ENCODE results near the gene KCNAB3.

Gene KCNAB3

DNA sequence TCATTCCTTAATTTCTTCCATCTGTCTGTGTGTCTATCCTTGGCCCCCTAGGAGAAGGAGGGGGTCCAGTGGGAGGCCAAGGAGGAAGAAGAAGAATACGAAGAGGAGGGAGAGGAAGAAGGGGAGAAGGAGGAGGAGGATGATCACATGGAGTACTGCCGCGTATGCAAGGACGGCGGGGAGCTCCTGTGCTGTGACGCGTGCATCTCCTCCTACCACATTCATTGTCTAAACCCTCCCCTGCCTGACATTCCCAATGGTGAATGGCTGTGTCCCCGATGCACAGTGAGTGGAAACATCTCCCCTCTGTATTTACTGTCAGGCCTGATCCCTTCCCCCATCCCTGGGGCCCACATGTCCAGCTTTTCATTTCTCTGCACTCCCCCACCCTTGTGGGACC is 34.8 kb downstream of the KCNAB3 start:
- DNase-seq = no peak

- no peak for DNase-seq
These were observed 35.4 kb downstream of the KCNAB3 start for GRCh38 chr17:7894226-7894625.

GRCh38 chr17:7893187-7893880 is 36.3 kb downstream of the KCNAB3 start:
- DNase-seq = no peak

GRCh38 chr17:7889166-7889955 is 40.3 kb downstream of the KCNAB3 start:
- DNase-seq = no peak

GRCh38 chr17:7888184-7888920 is 41.3 kb downstream of the KCNAB3 start, which contains the start of gene CHD3:
TSS of gene CHD3 (plus strand) at chr17:7888789. CDS start at chr17:7889001, 212 bp downstream.
- DNase-seq = no peak

DNA sequence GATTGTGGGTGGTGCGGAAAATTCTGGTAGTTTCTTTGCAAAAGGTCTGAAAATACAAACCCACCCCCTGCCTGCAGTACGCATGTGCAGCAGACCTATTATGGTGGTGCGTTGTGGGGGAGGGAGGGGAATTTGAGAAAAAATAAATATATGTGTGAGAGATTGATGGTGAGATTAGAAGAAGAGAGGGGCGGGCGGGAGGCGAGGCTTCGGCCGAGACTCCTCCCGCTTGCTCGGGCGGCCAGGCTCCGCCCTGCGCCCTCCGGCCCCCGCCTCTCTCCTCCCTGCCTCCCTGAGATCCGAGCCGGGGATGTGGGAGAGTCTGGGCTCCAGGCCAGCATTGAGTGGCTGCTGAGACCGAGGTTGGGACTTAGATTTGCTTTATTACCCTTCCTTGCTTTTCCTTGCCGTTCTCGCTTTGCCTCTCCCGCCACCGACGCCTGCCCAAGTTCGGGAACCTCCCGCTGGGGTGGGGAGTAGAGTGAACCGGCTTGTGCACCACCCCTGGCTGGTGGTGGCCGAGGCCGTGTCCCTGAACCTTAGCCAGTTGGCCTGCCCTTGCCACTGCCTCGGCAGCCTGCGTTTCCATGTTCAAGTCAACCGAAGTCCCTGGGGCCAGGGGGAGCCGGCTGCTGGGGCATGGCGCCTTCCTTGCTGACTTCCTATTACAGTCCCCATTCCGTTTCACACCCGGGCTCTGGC is 42.0 kb downstream of the KCNAB3 start:
- no peak for DNase-seq

GRCh38 chr17:7887038-7887481 is 42.6 kb downstream of the KCNAB3 start:
- no peak for DNase-seq

- no peak for DNase-seq
These were observed 43.2 kb downstream of the KCNAB3 start for GRCh38 chr17:7886227-7887037.

GRCh38 chr17:7885367-7886226 is 44.1 kb downstream of the KCNAB3 start:
- no peak for DNase-seq

- DNase-seq = no peak
These were observed 44.9 kb downstream of the KCNAB3 start for GRCh38 chr17:7884581-7885366.

DNA sequence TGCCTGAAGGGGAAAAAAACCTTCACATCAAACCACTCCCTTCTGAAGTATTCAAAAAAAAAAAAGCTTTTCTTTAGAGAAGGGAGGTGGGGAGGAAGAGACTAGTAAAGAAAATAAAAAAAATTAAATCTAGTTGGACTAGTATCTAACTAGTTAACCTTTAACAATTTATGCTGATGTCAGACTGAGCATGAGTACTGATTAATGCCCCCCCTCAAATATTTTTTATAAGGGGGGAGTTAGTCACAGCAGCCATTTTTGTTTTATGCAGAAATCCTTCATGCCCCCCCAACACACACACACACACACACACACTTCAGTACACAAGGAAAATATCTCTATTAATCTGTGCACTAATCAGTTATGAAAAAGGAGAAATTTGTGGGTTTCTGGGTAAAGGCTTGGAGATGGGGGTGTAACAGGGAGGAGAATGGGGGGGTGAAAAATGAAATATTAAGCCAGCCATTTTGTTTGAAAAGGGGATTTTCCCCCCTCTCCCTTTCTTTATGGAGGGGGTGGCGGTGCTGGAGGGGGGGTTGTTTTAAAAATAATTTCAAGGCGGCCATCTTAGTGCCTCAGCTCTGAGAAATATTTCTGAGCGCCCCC is 45.8 kb downstream of the KCNAB3 start:
- no peak for DNase-seq

- DNase-seq = no peak
These were observed 47.0 kb downstream of the KCNAB3 start for GRCh38 chr17:7882629-7883028.

DNA sequence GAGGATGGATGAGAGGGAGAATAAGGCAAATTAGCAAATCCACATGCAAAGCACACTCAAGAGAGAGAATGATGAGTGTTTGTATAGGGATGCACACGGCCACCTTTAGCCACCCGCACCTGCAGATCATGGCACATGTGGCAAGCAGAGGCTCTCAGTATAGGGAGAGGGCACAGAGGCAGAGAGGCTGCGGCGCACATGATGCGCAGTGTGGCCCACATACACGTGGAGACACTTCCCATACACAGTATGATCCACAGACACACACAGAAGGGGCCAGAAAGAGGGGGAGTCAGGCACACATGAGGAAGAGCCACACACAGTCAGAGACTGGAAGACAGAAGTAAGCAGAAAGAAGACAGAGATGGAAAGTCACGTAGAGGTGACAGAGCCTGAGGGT is 47.6 kb downstream of the KCNAB3 start:
- DNase-seq = no peak

DNA sequence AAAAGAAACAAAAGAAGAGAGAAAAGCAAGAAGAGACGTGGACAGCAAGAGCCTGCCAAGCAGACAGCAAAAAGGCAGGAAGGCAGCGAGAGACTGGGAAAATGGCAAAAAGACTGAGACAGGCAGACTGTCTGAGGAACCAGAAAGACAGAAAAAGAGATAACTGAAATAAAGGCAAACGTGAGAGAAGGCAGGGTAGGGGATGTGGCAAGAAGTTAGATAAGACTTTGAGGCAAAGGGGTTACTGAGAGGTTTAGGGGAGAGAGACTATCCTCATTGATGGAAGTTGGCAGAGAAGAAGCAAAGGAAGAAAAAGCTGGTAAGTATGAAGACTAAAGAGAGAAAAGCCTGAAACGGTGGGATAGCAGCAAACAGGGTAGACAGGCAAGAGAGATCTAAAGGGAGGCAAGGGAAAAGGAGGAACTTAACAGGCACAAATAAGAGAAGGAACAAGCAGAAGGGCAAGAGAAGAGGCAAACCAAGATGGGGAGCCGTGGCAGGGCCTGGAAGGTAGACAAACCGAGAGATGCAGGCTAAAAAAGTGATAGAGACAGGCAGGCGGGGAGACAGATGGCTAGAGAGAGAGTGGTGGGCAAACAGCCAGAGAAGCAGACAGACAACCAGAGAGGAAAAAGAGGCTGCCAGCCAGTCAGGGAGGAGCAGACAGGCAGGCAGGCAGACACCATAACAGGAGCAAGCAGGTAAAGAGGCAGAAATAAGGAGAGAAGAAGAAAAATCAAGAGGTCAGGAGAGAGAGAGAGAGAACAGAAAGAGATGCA is 48.2 kb downstream of the KCNAB3 start:
- DNase-seq = no peak

GRCh38 chr17:7880076-7880868 is 49.4 kb downstream of the KCNAB3 start:
- DNase-seq = no peak

DNA sequence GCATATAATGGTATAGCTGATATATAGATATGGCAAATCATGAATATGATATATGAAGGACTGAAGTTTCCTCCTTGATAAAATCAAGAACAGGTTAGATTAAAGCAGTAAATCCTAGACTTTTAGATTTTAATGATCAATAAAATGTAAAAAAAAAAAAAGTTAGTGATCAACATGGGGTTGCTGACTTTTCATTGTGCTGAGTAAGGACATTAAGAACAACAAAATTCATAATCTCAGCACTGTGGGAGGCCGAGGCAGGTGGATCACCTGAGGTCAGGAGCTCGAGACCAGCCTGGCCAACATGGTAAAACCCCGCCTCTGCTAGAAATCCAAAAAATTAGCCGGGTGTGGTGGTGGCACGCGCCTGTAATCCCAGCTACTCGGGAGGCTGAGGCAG is 51.4 kb downstream of the KCNAB3 start:
- DNase-seq = no peak

DNA sequence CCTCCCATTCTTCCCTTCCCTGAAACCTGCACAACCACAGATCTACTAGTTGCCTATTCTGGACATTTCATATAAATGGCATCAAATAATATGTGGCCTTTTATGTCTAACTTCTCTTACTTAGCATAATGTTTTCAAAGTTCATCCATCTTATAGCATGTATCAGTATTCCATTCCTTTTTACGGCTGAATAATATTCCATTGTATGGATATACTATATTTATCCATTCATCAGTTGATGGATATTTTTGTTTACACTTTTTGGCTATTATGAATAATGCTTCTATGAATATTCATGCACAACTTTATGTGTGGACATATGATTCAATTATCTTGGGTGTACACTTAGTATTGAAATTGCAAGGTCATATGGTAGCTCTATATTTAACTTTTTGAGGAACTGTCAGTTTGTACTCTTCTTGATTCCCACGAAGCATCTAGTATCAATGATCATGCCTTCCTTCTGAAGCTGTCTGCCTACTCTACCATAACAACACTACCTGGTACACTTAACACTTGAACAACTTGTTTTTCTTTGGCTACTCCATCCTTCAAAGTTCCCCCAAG is 53.8 kb downstream of the KCNAB3 start:
- no peak for DNase-seq

DNA sequence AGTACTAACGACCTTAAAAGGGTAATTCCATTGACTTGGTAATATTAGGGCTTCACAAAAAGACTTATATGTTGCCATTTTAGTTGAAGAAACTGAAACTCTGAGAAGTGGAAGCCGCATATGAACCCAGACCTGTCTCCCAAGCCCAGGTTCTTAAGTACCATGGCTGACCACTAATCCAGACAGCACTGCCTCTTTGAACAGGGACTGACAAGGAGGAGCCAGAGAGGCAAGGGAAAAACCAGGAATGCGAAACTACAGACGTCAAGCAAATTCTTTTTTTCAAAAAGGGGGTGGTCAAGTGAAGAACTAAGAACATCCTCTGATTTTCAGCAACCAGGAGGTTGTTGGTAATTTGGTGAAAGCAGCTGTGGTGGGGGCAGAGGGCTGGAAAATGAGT is 56.6 kb downstream of the KCNAB3 start:
- DNase-seq = no peak

Measured in cortex of kidney (tissue), 1 donor.